Activated CD8-positive, alpha-beta T cell treated with anti-CD3 and anti-CD28 coated beads for 36 hours (primary cell): ENCODE data around the gene PUS3. TPM values are rescaled to one million over a fixed set of nuclear protein-coding genes. Genes with fewer than 3 reads are reported as not detected.
"Not testable (repeated sequence)": the region's sequence is repeated elsewhere in the genome, so short reads cannot be mapped to it uniquely, and the experiment has no call there.

Experiments
- ATAC-seq: fragments of 200-7000 bp; cut with Tn5 transposase; one replicate; pipeline ENCODE4 v1.10.0; 2021; ENCODE audit warnings: mild to moderate bottlenecking, moderate library complexity
- CTCF ChIA-PET: fragments of 350-600 bp; sonication (Branson Sonifier 250); formaldehyde crosslinking; loops from one replicate; lab custom pipeline; 2021; ENCODE audit warnings: antibody characterized with exemption; lab: Charles Lee
- POLR2A ChIA-PET: fragments of 350-600 bp; sonication (Branson Sonifier 250); formaldehyde crosslinking; loops from one replicate; lab custom pipeline; 2021; ENCODE audit warnings: antibody characterized with exemption; lab: Charles Lee
- DNase-seq: peaks from one replicate; pipeline ENCODE4 v3.0.0-alpha.2; 2020
- H3K27ac Mint-ChIP-seq: one replicate; pipeline ENCODE4 v1.8.0; 2021; ENCODE audit warnings: mild to moderate bottlenecking, mixed read lengths
- H3K27me3 Mint-ChIP-seq: one replicate; pipeline ENCODE4 v1.8.0; 2021; ENCODE audit warnings: mixed read lengths
- H3K36me3 Mint-ChIP-seq: one replicate; pipeline ENCODE4 v1.8.0; 2021; ENCODE audit warnings: low read depth, mixed read lengths
- H3K4me1 Mint-ChIP-seq: one replicate; pipeline ENCODE4 v1.8.0; 2021; ENCODE audit warnings: low read depth, mixed read lengths
- H3K4me3 Mint-ChIP-seq: one replicate; pipeline ENCODE4 v1.8.0; 2021; ENCODE audit warnings: mild to moderate bottlenecking, moderate library complexity, mixed read lengths
- H3K9me3 Mint-ChIP-seq: one replicate; pipeline ENCODE4 v1.8.0; 2021; ENCODE audit warnings: mixed read lengths
- CTCF ChIP-seq: fragments of 200-600 bp; IDR thresholded peaks from one replicate; pipeline ENCODE4 v1.8.0; 2022; ENCODE audit warnings: antibody characterized with exemption, mild to moderate bottlenecking
- intact Hi-C: fragments of 100-400 bp; cut with micrococcal nuclease; formaldehyde crosslinking; loops from one replicate; pipeline ENCODE4 v1.10.0; 2022
- total RNA-seq, 2 experiments: library from RNA; stranded (reverse); gene quantifications; one replicate each; pipeline ENCODE4 v1.2.3, GENCODE V29; 2021

PUS3 gene
- total RNA-seq, 2 experiments from 2014 or later: 15.4 to 15.5 TPM

- intact Hi-C loops: no loop called here
- H3K4me1 Mint-ChIP-seq: peaks cover 3% of the 10 kb centered on the region
- ATAC-seq: no peak
- H3K4me3 Mint-ChIP-seq: no peak overlapping the region
- ChIA-PET POLR2A (interaction anchor here (0.6 kb wide), 1 partner anchor 289 kb away, joined by 3 read pairs; no protein-coding TSS in a partner anchor), CTCF (interaction anchor here (1.3 to 5.0 kb wide), 2 partner anchors 272 to 274 kb away, joined by 3 to 36 read pairs; no protein-coding TSS in a partner anchor)
- TF ChIP-seq CTCF: no peak
- no peak overlapping the region for H3K27ac Mint-ChIP-seq
- peaks cover 9% of the 10 kb centered on the region for H3K27me3 Mint-ChIP-seq
- no peaks in the 10 kb centered on the region for H3K36me3 Mint-ChIP-seq
- H3K9me3 Mint-ChIP-seq: no peaks in the 10 kb centered on the region
- no peak for DNase-seq
Measured at GRCh38 chr11:125921042-125921441, 18.0 kb upstream of the PUS3 start.

GRCh38 chr11:125918140-125918840 lies 15.3 kb upstream of the PUS3 start:
- POLR2A ChIA-PET: no interaction called here
- H3K27ac Mint-ChIP-seq: no peak overlapping the region
- TF ChIP-seq CTCF: no peak
- peaks cover 3% of the 10 kb centered on the region for H3K4me1 Mint-ChIP-seq
- no peak for ATAC-seq
- peaks cover 6% of the 10 kb centered on the region for H3K27me3 Mint-ChIP-seq
- CTCF ChIA-PET: interaction anchor here (0.6 to 3.2 kb wide), 2 partner anchors 276 to 322 kb away, joined by 3 to 14 read pairs; no protein-coding TSS in a partner anchor
- intact Hi-C loops: no loop called here
- H3K4me3 Mint-ChIP-seq: no peak overlapping the region
- H3K36me3 Mint-ChIP-seq: no peaks in the 10 kb centered on the region
- DNase-seq: no peak
- no peaks in the 10 kb centered on the region for H3K9me3 Mint-ChIP-seq

GRCh38 chr11:125916683-125917347 lies 13.8 kb upstream of the PUS3 start:
- H3K4me1 Mint-ChIP-seq: no peaks in the 10 kb centered on the region
- H3K4me3 Mint-ChIP-seq: no peak overlapping the region
- intact Hi-C loops: no loop called here
- ChIA-PET POLR2A (interaction anchor here (0.7 kb wide), 1 partner anchor 21 kb away, joined by 3 read pairs; no protein-coding TSS in a partner anchor), CTCF (interaction anchor here (0.5 to 3.2 kb wide), 2 partner anchors 277 to 279 kb away, joined by 3 to 14 read pairs; no protein-coding TSS in a partner anchor)
- no peak for TF ChIP-seq CTCF
- H3K27ac Mint-ChIP-seq: no peak overlapping the region
- ATAC-seq (no peak), DNase-seq (no peak)
- no peaks in the 10 kb centered on the region for H3K36me3 Mint-ChIP-seq
- H3K27me3 Mint-ChIP-seq: peaks cover 7% of the 10 kb centered on the region
- H3K9me3 Mint-ChIP-seq: no peaks in the 10 kb centered on the region

GRCh38 chr11:125914601-125915000 lies 11.6 kb upstream of the PUS3 start:
- peaks cover 15% of the 10 kb centered on the region for H3K27me3 Mint-ChIP-seq
- H3K36me3 Mint-ChIP-seq, ATAC-seq, CTCF ChIA-PET, H3K4me1 Mint-ChIP-seq, H3K4me3 Mint-ChIP-seq, intact Hi-C loops, POLR2A ChIA-PET, H3K27ac Mint-ChIP-seq, H3K9me3 Mint-ChIP-seq: not testable (repeated sequence)
- DNase-seq: peak; percentile 7

GRCh38 chr11:125910226-125910849 lies 7.3 kb upstream of the PUS3 start:
- ChIA-PET CTCF (no interaction called here), POLR2A (no interaction called here)
- Mint-ChIP-seq H3K4me3 (no peak overlapping the region), H3K27me3 (peaks cover 17% of the 10 kb centered on the region), H3K4me1 (no peaks in the 10 kb centered on the region), H3K36me3 (no peaks in the 10 kb centered on the region), H3K9me3 (no peaks in the 10 kb centered on the region), H3K27ac (no peak overlapping the region)
- intact Hi-C loops: no loop called here
- TF ChIP-seq CTCF: no peak
- DNase-seq: no peak
- no peak for ATAC-seq
